Upper lobe of left lung (tissue), 6 donors: ENCODE measurements around the gene PRKN. TPM values are rescaled to one million over a fixed set of nuclear protein-coding genes. Genes with fewer than 3 reads are reported as not detected.

ENCODE experiments used
- ATAC-seq, 2 donors: fragments of 200-7000 bp; cut with Tn5 transposase; one replicate each; pipeline ENCODE4 v1.9.1; 2022; ENCODE audit warnings: mild to moderate bottlenecking in 2 of 2, moderate library complexity in 2 of 2; ENCODE audit not compliant: low FRiP score in 2 of 2
- DNase-seq, 2 donors: peaks; one replicate each; pipeline ENCODE4 v3.0.0-alpha.2; 2019 to 2020
- H3K27ac ChIP-seq, 4 donors: fragments of 200-600 bp; sonication (generic); one replicate each; pipeline ENCODE4 v1.5.1; 2016 to 2019
- H3K27me3 ChIP-seq, 4 donors: fragments of 200-600 bp; sonication (generic); one replicate each; pipeline ENCODE4 v1.5.1; 2017 to 2019
- H3K36me3 ChIP-seq, 4 donors: fragments of 200-600 bp; sonication (generic); one replicate each; pipeline ENCODE4 v1.5.1; 2016 to 2019
- H3K4me1 ChIP-seq, 4 donors: fragments of 200-600 bp; sonication (generic); one replicate each; pipeline ENCODE4 v1.5.1; 2018 to 2019
- H3K4me3 ChIP-seq, 4 donors: fragments of 200-600 bp; sonication (generic); one replicate each; pipeline ENCODE4 v1.5.1; 2017 to 2019; ENCODE audit warnings: mild to moderate bottlenecking in 2 of 4, moderate library complexity in 1 of 4
- H3K9me3 ChIP-seq, 4 donors: fragments of 200-600 bp; sonication (generic); one replicate each; pipeline ENCODE4 v1.5.1; 2018 to 2019
- CTCF ChIP-seq, 6 experiments: fragments of 450-650 bp in 4 of 6; fragments of 200-600 bp in 2 of 6; sonication (generic) in 2 of 6; IDR thresholded peaks; one replicate each; pipeline ENCODE4 v1.5.1; 2016 to 2019; ENCODE audit warnings: antibody characterized with exemption in 6 of 6
- EP300 ChIP-seq, 4 donors: sonication (generic); formaldehyde crosslinking; IDR thresholded peaks; one replicate each; pipeline ENCODE4 v1.5.1; 2017; ENCODE audit warnings: antibody characterized with exemption in 4 of 4, control low read depth in 2 of 4
- POLR2A ChIP-seq, 4 donors: fragments of 450-650 bp; IDR thresholded peaks; one replicate each; pipeline ENCODE4 v1.5.1; 2016 to 2017; ENCODE audit warnings: antibody characterized with exemption in 4 of 4, mild to moderate bottlenecking in 2 of 4
- POLR2AphosphoS5 ChIP-seq, 2 donors: sonication (generic); formaldehyde crosslinking; IDR thresholded peaks; one replicate each; pipeline ENCODE4 v1.5.1; 2017; ENCODE audit warnings: antibody characterized with exemption in 2 of 2
- WGBS, 2 donors: methylation state at CpG; one replicate each; pipeline ENCODE4 v1.1.5; 2017 to 2018; 5-methylcytosine and 5-hydroxymethylcytosine counted together
- total RNA-seq, 6 donors: library from RNA; depleted of rRNA in 4 of 6; stranded (reverse); fragments of >200 nt in 4 of 6; gene quantifications; one replicate each; pipeline versions ENCODE4 v1.1.0 to v1.2.1, GENCODE V29; 2016 to 2021
- donor health status: DM: no; HTN: no; CAD: no; lungs with moderate emphysema.
- donor health status: DM: no; HTN: yes; CAD: no; lungs with severe emphysema.

PRKN gene
- total RNA-seq, 6 donors from 2014 or later: 2.7 to 29.3 (median 5.5) TPM

- H3K9me3 ChIP-seq: no peaks in the 10 kb centered on the region
- ATAC-seq: no peak
- 91 to 94% methylated on average over 6 of the region's 6 CpGs for WGBS, 2 donors
Measured at GRCh38 chr6:162715601-162716000, 12.0 kb downstream of the PRKN start.

GRCh38 chr6:162713974-162714780, 13.4 kb downstream of the PRKN start:
- DNase-seq (no peak), ATAC-seq (no peak)
- TF ChIP-seq EP300 (IDR thresholded peaks at IDR 0.05): no peak
- no peak for TF ChIP-seq CTCF (IDR thresholded peaks at IDR 0.05)
- no peak for TF ChIP-seq POLR2A (IDR thresholded peaks at IDR 0.05)
- no peak for TF ChIP-seq POLR2AphosphoS5 (IDR thresholded peaks at IDR 0.05)
- Histone ChIP-seq H3K4me1 (no peaks in the 10 kb centered on the region), H3K9me3 (no peaks in the 10 kb centered on the region), H3K27me3 (no peaks in the 10 kb centered on the region), H3K36me3 (no peaks in the 10 kb centered on the region), H3K4me3 (no peak overlapping the region), H3K27ac (no peak overlapping the region)
- WGBS, 2 donors: 87% methylated on average over 13 of the region's 13 CpGs

More at GRCh38 chr6:162715601-162716000, 12.0 kb downstream of the PRKN start:
- DNase-seq: no peak
- TF ChIP-seq CTCF (IDR thresholded peaks at IDR 0.05) (no peak), POLR2A (IDR thresholded peaks at IDR 0.05) (no peak), EP300 (IDR thresholded peaks at IDR 0.05) (no peak), POLR2AphosphoS5 (IDR thresholded peaks at IDR 0.05) (no peak)
- Histone ChIP-seq H3K27me3 (no peaks in the 10 kb centered on the region), H3K4me3 (no peak overlapping the region), H3K27ac (no peak overlapping the region), H3K36me3 (no peaks in the 10 kb centered on the region), H3K4me1 (no peaks in the 10 kb centered on the region)

DNA sequence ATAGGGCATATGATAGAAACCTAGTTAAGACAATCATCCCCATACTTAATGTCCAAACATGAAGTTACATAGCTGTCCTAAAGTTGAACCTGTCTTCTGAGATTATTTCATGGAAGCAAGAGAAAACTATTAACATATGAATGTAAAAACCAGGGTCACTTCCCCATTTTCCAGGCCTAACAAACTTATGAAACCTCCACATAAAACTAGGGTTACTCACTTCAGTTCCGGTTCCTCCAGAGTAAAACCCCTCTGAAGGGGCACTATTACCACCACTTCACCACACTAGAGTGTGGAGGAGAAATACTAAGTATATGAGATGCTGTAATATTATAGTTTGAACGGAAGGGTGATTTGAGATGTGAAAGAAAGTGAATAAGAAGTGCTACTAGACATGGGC, 14.9 kb downstream of the PRKN start:
- TF ChIP-seq CTCF (IDR thresholded peaks at IDR 0.05): no peak
- TF ChIP-seq POLR2AphosphoS5 (IDR thresholded peaks at IDR 0.05): no peak
- TF ChIP-seq EP300 (IDR thresholded peaks at IDR 0.05): no peak
- TF ChIP-seq POLR2A (IDR thresholded peaks at IDR 0.05): no peak
- H3K36me3 ChIP-seq: no peaks in the 10 kb centered on the region

DNA sequence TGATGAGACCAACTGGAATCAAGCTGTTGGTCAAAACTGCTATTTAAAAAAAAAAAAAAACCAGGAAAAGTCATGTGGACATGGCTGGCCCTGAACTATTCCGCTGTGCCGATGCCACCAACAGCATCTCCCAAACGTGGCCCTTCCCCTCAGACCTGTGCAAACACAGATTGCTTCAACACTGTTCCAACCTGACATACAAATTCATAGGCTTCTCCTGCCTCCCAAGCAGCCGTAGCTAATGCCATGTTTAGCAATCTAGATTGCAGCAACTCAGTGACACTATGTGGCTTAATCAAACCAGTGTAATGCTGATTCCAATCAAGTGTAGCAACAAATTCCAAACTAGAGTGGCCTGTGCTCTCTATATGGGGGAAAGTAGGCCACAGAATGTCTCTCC, 16.2 kb downstream of the PRKN start:
- ATAC-seq: no peak
- no peaks in the 10 kb centered on the region for H3K36me3 ChIP-seq
- no peaks in the 10 kb centered on the region for H3K27me3 ChIP-seq
- no peak overlapping the region for H3K27ac ChIP-seq
- no peak for TF ChIP-seq POLR2AphosphoS5 (IDR thresholded peaks at IDR 0.05)
- TF ChIP-seq POLR2A (IDR thresholded peaks at IDR 0.05): no peak
- TF ChIP-seq CTCF (IDR thresholded peaks at IDR 0.05): no peak
- TF ChIP-seq EP300 (IDR thresholded peaks at IDR 0.05): no peak
- no peak overlapping the region for H3K4me3 ChIP-seq
- no peaks in the 10 kb centered on the region for H3K9me3 ChIP-seq
- WGBS, 2 donors: 86 to 87% methylated on average over 4 of the region's 4 CpGs
- no peaks in the 10 kb centered on the region for H3K4me1 ChIP-seq
- DNase-seq: no peak

More for the DNA sequence above, 14.9 kb downstream of the PRKN start:
- Histone ChIP-seq H3K27ac (no peak overlapping the region), H3K4me1 (no peaks in the 10 kb centered on the region), H3K27me3 (no peaks in the 10 kb centered on the region), H3K4me3 (no peak overlapping the region), H3K9me3 (no peaks in the 10 kb centered on the region)
- DNase-seq: no peak
- WGBS, 2 donors: 81 to 89% methylated on average over 2 of the region's 2 CpGs
- ATAC-seq: peak in 1 of 2 donors; percentile 25

DNA sequence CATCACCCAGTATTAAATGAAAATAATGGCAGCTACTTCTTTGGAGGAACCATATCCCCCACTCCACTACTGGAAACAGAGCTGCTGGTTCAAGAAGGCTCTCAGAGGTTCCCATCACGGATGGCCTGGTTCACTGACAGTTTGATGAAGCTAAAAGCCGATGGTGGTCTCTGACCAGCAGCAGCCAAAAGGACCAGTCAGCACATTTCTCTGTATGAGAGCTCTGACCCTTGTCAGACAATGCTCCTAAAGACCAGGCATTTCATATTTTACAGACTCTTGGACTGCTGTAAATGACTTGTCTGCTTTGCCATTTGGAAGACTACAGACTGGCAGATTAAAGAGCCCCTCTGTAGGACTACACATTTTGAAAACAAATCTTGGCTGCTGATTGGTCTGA, 16.6 kb downstream of the PRKN start:
- no peaks in the 10 kb centered on the region for H3K36me3 ChIP-seq
- no peak overlapping the region for H3K4me3 ChIP-seq
- H3K27me3 ChIP-seq: no peaks in the 10 kb centered on the region
- no peaks in the 10 kb centered on the region for H3K9me3 ChIP-seq
- H3K4me1 ChIP-seq: peaks cover 0 to under 1% (median 0%) of the 10 kb centered on the region in 4 donors
- 88% methylated on average over 2 of the region's 2 CpGs; no CpG with 5 or more reads in 1 of the 2 donors for WGBS, 2 donors
- TF ChIP-seq POLR2A (IDR thresholded peaks at IDR 0.05): no peak
- TF ChIP-seq CTCF (IDR thresholded peaks at IDR 0.05): no peak
- no peak for TF ChIP-seq POLR2AphosphoS5 (IDR thresholded peaks at IDR 0.05)
- TF ChIP-seq EP300 (IDR thresholded peaks at IDR 0.05): no peak
- ATAC-seq (no peak), DNase-seq (no peak)
- H3K27ac ChIP-seq: no peak overlapping the region
